Prostate gland (tissue), 2 donors: ENCODE results near the gene MANBA.

ENCODE experiments used
- POLR2A ChIP-seq: fragments of 450-650 bp; IDR thresholded peaks from one replicate; pipeline ENCODE4 v1.6.1; 2016; ENCODE audit warnings: antibody characterized with exemption, mild to moderate bottlenecking
- POLR2AphosphoS5 ChIP-seq: sonication (generic); formaldehyde crosslinking; IDR thresholded peaks from one replicate; pipeline ENCODE4 v1.6.1; 2017; ENCODE audit warnings: antibody characterized with exemption
- TF ChIP-seq, protein P1 (sequence below), 4 experiments: fragments of 200-600 bp in 2 of 4; fragments of 450-650 bp in 2 of 4; sonication (generic) in 2 of 4; IDR thresholded peaks; 1 replicate in 3 of 4; 2 replicates in 1 of 4; pipeline ENCODE4 v1.5.1; 2016 to 2019; ENCODE audit warnings: antibody characterized with exemption in 4 of 4, mild to moderate bottlenecking in 2 of 4, moderate library complexity in 2 of 4

DNA sequence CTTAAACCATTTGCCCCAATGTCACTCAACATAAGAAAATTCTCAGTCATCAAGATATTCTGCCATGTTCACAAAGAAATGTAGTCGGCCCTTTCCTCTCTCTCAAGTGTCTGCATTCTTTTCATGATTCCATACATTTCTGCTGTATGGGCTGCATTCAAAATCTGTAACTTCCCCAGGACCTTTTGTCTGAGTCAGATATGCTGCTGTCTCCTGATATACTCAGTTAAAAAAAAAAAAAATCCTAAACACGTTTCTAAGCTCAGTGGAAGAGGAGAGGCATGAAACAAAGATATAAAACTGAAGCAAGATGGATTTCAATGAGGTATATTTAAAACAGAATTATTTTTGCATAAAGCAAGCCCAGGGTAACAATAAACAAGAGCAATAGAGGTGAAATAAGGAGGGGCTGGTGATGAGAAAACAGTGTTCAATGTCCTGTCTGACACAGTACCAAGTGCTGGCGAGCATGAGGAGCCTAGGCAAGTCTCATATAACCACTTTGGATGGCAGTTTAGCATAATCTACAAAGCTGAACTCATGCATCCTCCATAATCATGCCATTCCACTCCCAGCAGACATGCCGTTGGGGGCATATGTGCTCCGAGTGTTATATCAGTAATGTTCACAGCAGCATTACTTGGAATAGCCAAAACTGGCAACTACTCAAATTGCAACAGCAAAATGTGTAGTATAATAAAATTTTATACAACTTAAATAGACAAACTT is 76.7 kb downstream of the MANBA start:
- TF ChIP-seq POLR2AphosphoS5 (no peak), POLR2A (no peak)
- TF ChIP-seq, protein P1, sequence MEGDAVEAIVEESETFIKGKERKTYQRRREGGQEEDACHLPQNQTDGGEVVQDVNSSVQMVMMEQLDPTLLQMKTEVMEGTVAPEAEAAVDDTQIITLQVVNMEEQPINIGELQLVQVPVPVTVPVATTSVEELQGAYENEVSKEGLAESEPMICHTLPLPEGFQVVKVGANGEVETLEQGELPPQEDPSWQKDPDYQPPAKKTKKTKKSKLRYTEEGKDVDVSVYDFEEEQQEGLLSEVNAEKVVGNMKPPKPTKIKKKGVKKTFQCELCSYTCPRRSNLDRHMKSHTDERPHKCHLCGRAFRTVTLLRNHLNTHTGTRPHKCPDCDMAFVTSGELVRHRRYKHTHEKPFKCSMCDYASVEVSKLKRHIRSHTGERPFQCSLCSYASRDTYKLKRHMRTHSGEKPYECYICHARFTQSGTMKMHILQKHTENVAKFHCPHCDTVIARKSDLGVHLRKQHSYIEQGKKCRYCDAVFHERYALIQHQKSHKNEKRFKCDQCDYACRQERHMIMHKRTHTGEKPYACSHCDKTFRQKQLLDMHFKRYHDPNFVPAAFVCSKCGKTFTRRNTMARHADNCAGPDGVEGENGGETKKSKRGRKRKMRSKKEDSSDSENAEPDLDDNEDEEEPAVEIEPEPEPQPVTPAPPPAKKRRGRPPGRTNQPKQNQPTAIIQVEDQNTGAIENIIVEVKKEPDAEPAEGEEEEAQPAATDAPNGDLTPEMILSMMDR (IDR thresholded peaks at IDR 0.05) = no peak
